ENCODE data around the gene PRKAR1B.

PRKAR1B gene

GRCh38 chr7:540997-541396, 186.1 kb downstream of the PRKAR1B start:
- no peak for DNase-seq (ENCODE audit: low read depth in 2 of 2)

DNA sequence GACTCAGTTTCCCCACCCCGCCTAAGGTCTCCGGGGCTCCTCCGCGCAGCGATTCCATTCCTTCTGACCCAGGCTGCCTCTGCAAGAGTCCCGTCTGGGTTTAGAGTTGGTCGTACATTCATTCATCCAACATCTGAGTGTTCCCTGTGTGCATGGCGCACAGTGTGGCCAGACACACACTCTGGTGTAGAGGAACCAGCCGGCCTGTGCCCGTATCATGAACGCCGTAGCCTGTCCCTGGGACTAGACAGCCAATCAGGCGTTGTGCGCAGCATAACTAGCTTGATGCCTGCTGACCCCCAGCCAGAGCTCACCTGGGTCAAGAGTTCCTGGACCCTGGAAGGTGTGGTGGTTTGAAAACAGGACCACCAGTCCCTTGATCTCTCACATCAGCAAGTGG, 186.5 kb downstream of the PRKAR1B start:
- DNase-seq (ENCODE audit: low read depth in 2 of 2): no peak

- DNase-seq (ENCODE audit: low read depth in 2 of 2): no peak
Measured at GRCh38 chr7:539731-540411, 187.2 kb downstream of the PRKAR1B start.

DNA sequence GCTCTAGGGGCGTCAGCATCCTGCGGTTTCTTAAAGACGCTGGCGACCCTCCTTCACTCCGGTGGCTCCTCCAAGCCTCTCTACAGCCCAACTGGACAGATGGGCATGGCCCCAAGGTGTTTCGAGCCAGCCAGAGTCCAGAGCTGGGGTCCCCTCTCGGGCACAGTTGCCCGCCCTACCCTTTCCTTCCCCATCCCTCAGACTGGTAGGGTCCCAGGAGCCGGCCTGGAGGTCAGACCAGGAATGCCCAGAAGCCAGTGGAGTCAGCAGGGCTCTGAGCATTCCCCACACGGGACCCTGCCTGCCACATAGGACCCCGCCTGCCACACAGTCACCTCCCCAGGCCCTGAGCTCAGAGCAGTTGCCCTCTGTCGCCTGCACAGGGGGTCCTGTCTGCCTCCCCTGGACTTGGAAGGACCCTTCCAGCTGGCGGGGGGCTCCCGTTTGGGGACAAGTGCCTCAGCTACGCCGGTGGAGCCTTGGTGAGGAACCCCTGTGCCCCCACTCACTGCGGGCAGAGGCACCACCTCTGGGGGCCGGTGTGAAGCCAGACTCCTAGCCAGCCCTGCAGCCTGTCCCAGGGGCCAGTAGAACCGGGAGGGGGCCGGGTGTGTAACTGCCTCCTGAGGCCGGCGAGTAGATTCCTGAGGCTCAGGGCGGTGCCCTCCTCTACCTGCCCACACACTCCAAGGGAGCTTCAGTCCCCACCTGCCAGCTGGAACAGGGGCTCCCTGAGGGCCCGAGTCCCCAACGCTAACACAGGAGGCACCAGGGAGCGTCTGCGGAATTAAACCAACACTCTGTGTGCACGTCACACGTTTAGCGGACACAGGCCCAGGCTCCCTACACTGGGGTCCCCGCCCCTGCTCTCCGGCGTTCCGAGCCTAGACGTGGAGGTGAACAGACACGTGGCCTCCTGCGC, 188.1 kb downstream of the PRKAR1B start:
- no peak for DNase-seq (ENCODE audit: low read depth in 2 of 2)

GRCh38 chr7:537911-538634, 189.0 kb downstream of the PRKAR1B start:
- DNase-seq (ENCODE audit: low read depth in 2 of 2): no peak

GRCh38 chr7:536231-536630, 190.8 kb downstream of the PRKAR1B start:
- no peak for DNase-seq (ENCODE audit: low read depth in 2 of 2)

GRCh38 chr7:534959-535358, 192.1 kb downstream of the PRKAR1B start:
- DNase-seq (ENCODE audit: low read depth in 2 of 2): no peak

DNA sequence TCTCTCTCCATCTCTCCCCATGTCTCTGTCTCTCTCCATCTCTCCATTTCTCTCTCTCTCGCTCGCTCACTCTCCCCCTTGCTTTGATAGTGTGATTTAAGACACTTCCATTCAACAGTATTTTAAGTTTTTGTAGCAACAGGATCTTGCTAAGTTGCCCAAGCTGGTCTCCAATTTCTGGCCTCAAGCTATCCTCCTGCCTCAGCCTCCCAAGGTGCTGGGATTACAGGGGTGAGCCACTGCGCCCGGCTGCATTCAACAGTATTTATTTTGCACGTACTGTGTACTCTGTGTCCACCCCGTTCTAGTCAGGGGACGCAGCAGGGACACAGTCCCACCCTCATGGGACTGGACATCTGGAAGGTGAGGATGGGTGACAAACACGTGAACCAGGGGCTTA, 193.0 kb downstream of the PRKAR1B start:
- no peak for DNase-seq (ENCODE audit: low read depth in 2 of 2)

- DNase-seq (ENCODE audit: low read depth in 2 of 2): no peak
Measured at GRCh38 chr7:533266-533665, 193.8 kb downstream of the PRKAR1B start.

- DNase-seq (ENCODE audit: low read depth in 2 of 2): no peak
Measured at GRCh38 chr7:532379-533143, 194.5 kb downstream of the PRKAR1B start.

- no peak for DNase-seq (ENCODE audit: low read depth in 2 of 2)
Measured at GRCh38 chr7:531777-532176, 195.3 kb downstream of the PRKAR1B start.

- no peak for DNase-seq (ENCODE audit: low read depth in 2 of 2)
Measured at GRCh38 chr7:528451-528850, 198.6 kb downstream of the PRKAR1B start.

DNA sequence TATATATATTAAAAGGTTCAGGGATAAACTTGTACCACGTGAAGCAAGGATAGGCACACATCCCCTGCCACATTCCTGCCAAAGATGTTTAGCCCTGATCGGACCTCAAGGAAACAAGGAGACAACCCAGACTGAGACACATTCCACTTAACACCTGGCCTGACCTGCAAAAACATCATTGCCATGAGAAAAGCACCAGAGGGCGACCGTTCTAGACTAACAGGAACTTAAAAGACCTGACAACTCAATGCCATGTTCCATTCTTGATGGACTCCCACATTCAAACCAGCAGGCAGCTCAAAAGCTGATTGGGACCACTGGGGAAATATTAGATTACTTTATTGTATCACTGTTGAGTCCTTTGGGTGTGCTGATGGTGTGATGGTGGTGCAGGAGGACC, 199.4 kb downstream of the PRKAR1B start:
- no peak for DNase-seq (ENCODE audit: low read depth in 2 of 2)

DNA sequence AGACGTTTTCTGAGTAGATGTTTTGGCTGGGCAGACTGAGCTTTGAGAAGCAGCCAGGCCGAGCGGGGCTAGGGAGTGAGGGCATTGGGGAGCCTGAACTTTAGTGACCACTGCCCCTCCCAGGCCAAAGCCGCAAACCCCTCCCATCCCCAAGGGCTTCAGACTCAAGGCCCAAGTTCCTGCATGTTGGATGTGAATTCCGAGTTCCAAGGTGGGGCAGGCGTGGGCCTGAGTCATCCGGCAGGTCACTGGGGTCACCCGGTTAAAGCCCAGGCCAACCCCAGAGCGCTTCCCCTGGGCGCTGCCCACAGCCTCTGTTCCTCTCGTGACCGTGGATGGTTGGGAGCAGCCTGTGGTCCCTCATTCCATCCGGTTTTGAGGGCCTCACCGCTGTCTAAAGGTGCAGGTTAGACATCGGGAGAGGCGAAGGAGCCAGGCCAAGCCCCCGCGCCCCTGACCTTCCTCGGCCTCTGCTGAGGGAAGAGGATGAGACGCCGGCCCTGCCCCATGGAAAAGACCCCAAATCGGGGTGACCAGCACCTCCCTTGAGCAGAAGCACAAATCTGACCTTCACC, 200.5 kb downstream of the PRKAR1B start:
- DNase-seq (ENCODE audit: low read depth in 2 of 2): no peak

DNA sequence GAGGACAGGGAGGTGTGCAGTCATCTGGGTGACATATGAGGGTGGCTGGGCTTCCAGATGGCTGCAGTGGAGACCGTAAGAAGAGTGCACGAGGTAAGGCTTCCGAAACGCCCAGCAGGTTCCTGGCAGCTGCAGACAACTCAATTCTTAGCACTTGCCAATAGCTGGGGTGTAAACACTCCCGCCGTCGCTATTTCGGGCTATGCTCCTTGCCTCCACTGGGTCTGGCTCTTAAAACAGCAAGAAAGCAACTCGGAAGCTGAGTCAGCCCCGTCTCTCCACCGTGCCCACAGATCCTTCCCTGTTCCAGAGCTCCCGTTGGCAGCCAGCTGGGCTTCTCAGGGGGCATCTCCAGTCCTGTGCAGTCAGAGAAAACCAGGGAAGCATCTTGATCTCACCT, 201.3 kb downstream of the PRKAR1B start:
- DNase-seq (ENCODE audit: low read depth in 2 of 2): no peak

DNA sequence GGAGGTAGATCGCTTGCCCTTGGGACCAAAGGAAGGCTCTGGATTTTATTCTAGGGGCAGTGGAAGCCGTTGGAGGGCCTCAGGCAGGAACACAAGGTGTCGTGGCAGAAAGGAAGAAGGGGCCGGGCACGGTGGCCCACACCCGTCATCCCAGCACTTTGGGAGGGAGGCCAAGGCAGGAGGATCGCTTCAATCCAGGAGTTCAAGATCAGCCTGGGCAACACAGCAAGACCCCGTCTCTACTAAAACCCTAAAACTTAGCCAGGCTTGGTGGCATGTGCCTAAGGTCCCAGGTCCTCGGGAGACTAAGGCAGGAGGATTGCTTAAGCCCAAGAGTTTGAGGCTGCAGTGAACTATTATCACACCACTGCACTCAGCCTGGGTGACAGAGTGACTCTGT, 202.3 kb downstream of the PRKAR1B start:
- no peak for DNase-seq (ENCODE audit: low read depth in 2 of 2)

GRCh38 chr7:523347-524336, 203.4 kb downstream of the PRKAR1B start:
- no peak for DNase-seq (ENCODE audit: low read depth in 2 of 2)

- no peak for DNase-seq (ENCODE audit: low read depth in 2 of 2)
Measured at GRCh38 chr7:522951-523314, 204.1 kb downstream of the PRKAR1B start.

DNA sequence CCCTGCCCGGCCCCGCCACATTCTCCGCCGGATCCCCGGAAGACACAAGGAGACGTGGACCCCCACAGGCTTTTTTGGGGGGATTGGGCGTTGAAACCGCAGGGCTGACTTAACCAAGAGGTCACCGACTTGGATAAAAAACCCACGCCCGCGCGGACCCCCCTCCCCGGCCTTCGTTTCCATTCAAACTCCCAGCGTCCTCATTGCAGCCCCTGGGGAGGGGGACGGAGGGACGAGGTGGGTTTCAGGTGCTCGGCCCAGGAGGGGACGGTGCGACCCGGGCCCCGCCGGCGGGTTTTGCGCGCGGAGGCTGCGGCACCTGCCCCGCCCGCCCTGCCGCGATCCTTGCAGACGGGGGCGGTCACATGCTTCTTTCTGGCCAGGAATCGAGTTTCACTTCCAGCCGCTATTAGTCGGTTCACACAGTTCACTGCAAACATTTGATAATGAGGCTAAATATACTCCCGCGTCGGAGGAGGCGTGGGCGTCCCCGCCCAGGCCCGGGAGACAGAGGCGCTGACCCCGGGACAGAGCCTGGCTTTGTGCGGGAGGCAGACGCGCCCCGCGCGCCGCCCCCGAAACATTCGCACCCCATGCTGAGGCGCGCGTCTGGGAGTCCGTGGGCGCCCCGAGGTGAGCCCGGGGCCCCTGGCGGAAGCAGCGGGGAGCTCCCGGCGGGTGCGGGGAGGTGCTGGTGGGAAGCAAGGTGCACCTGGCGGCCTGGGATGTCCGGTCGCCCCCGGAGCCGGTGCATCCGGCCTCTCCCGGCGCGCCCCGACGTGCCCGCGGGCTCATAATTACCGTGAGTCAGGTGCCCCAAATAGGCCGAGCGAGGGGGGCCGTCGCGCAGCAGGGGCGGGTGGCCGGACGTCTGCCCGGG, 204.8 kb downstream of the PRKAR1B start:
- DNase-seq (ENCODE audit: low read depth in 2 of 2): no peak

All from stimulated activated CD4-positive, alpha-beta T cell treated with anti-CD3 and anti-CD28 coated beads, Interleukin-1b, Interleukin-23, amount 100 ng/mL, for 1 hour (primary cell).